Measurements from ENCODE around the gene USP15. TPM values are rescaled to one million over a fixed set of nuclear protein-coding genes. Genes with fewer than 3 reads are reported as not detected.

The USP15 gene
- total and polyA plus RNA-seq, 2 donors (not counting 1 experiment from before 2014, with no cell fraction given): 116 to 182 TPM

- POLR2A ChIA-PET: no interaction called here
- WGBS (ENCODE audit: insufficient coverage): 0% methylated on average over 1 of the region's 6 CpGs
- peaks cover 14% of the 10 kb centered on the region for H3K27me3 Mint-ChIP-seq
- Histone ChIP-seq H3K9me3 (ENCODE audit: control extremely low read depth in 1 of 3, control insufficient read depth in 2 of 3, insufficient read depth in 1 of 3, low read length in 2 of 3) (peaks cover 0 to 4% (median 0%) of the 10 kb centered on the region in 3 donors), H2AFZ (ENCODE audit: insufficient read depth, low read depth, low read length, poor library complexity, severe bottlenecking) (no peak overlapping the region), H3K36me3 (replicated peaks in 1 of 2; ENCODE audit: control extremely low read depth in 1 of 2, control insufficient read depth in 1 of 2, extremely low read depth in 1 of 2, insufficient read depth in 2 of 2, low read length in 1 of 2) (no peaks in the 10 kb centered on the region), H3K4me3 (ENCODE audit: control extremely low read depth in 1 of 5, extremely low read depth in 1 of 5, insufficient read depth in 1 of 5, low read depth in 2 of 5, low read length in 4 of 5) (no peak overlapping the region), H3K79me2 (ENCODE audit: control insufficient read depth, insufficient read depth, low read length) (no peaks in the 10 kb centered on the region), H3K27me3 (replicated peaks in 1 of 4; ENCODE audit: control extremely low read depth in 1 of 4, control insufficient read depth in 3 of 4, insufficient read depth in 4 of 4, low read length in 3 of 4) (peaks cover 0 to 15% (median 6%) of the 10 kb centered on the region in 4 experiments), H4K20me1 (ENCODE audit: control insufficient read depth, insufficient read depth, low read length, poor library complexity, severe bottlenecking) (no peaks in the 10 kb centered on the region), H3K9ac (ENCODE audit: low read length) (no peak overlapping the region), H3K4me1 (ENCODE audit: control insufficient read depth in 2 of 2, insufficient read depth in 2 of 2, low read length in 2 of 2) (peaks cover 17 to 18% of the 10 kb centered on the region in 2 donors), H3K27ac (ENCODE audit: low read length in 2 of 2) (no peak overlapping the region), H3K4me2 (replicated peaks; ENCODE audit: low read depth, low read length, poor library complexity, severe bottlenecking) (no peak overlapping the region)
- ATAC-seq (ENCODE audit: low read depth) (no peak), DNase-seq (peak; percentile 60)
- H3K4me3 Mint-ChIP-seq: no peak overlapping the region
- H3K27ac Mint-ChIP-seq: no peak overlapping the region
- peaks cover 9% of the 10 kb centered on the region for H3K9me3 Mint-ChIP-seq (ENCODE audit: insufficient read depth)
- intact Hi-C loops (cut with micrococcal nuclease): loop anchor here (1.0 to 5.0 kb wide), 3 partner anchors 144 to 375 kb away; no protein-coding TSS in a partner anchor
- CTCF ChIA-PET: interaction anchor here (0.7 to 6.0 kb wide), 22 partner anchors 9 to 375 kb away, joined by 3 to 169 read pairs (median 6); partner anchors contain the start of gene MON2
- peak; percentile 83 for TF ChIP-seq CTCF (IDR thresholded peaks at IDR 0.05)
- no peak for TF ChIP-seq EZH2 (IDR thresholded peaks at IDR 0.05; ENCODE audit: borderline replicate concordance, insufficient read depth, low read depth, low read length, poor library complexity, severe bottlenecking)
- peaks cover 20% of the 10 kb centered on the region for H3K4me1 Mint-ChIP-seq
Observed at GRCh38 chr12:62438098-62438692, 178.0 kb downstream of the USP15 start.

GRCh38 chr12:62446754-62447452 is 186.7 kb downstream of the USP15 start:
- H3K27me3 ChIP-seq (replicated peaks in 1 of 4; ENCODE audit: control extremely low read depth in 1 of 4, control insufficient read depth in 3 of 4, insufficient read depth in 4 of 4, low read length in 3 of 4): no peaks in the 10 kb centered on the region
- ChIA-PET POLR2A (no interaction called here), CTCF (interaction anchor here (1.0 to 2.1 kb wide), 3 partner anchors 9 to 133 kb away, joined by 3 to 10 read pairs (median 4); no protein-coding TSS in a partner anchor)
- H4K20me1 ChIP-seq (ENCODE audit: control insufficient read depth, insufficient read depth, low read length, poor library complexity, severe bottlenecking): no peaks in the 10 kb centered on the region
- H3K4me3 ChIP-seq (ENCODE audit: control extremely low read depth in 1 of 5, extremely low read depth in 1 of 5, insufficient read depth in 1 of 5, low read depth in 2 of 5, low read length in 4 of 5): no peak overlapping the region
- H3K4me1 ChIP-seq (ENCODE audit: control insufficient read depth in 2 of 2, insufficient read depth in 2 of 2, low read length in 2 of 2): no peaks in the 10 kb centered on the region
- H3K9me3 Mint-ChIP-seq (ENCODE audit: insufficient read depth): no peaks in the 10 kb centered on the region
- DNase-seq: no peak
- TF ChIP-seq CTCF (IDR thresholded peaks at IDR 0.05) (no peak), EZH2 (IDR thresholded peaks at IDR 0.05; ENCODE audit: borderline replicate concordance, insufficient read depth, low read depth, low read length, poor library complexity, severe bottlenecking) (no peak)
- no peak overlapping the region for H3K27ac ChIP-seq (ENCODE audit: low read length in 2 of 2)
- H3K36me3 ChIP-seq (replicated peaks in 1 of 2; ENCODE audit: control extremely low read depth in 1 of 2, control insufficient read depth in 1 of 2, extremely low read depth in 1 of 2, insufficient read depth in 2 of 2, low read length in 1 of 2): no peaks in the 10 kb centered on the region
- intact Hi-C loops (cut with micrococcal nuclease): no loop called here
- no peaks in the 10 kb centered on the region for H3K4me1 Mint-ChIP-seq
- H3K27ac Mint-ChIP-seq: no peak overlapping the region
- H3K4me2 ChIP-seq (replicated peaks; ENCODE audit: low read depth, low read length, poor library complexity, severe bottlenecking): no peak overlapping the region
- H3K79me2 ChIP-seq (ENCODE audit: control insufficient read depth, insufficient read depth, low read length): no peaks in the 10 kb centered on the region
- H3K9me3 ChIP-seq (ENCODE audit: control extremely low read depth in 1 of 3, control insufficient read depth in 2 of 3, insufficient read depth in 1 of 3, low read length in 2 of 3): peaks cover 6 to 13% (median 7%) of the 10 kb centered on the region in 3 donors
- no peak overlapping the region for H3K4me3 Mint-ChIP-seq
- no peak for ATAC-seq (ENCODE audit: low read depth)
- WGBS (ENCODE audit: insufficient coverage): no CpG with 5 or more reads among the region's 2 CpGs
- peaks cover 6% of the 10 kb centered on the region for H3K27me3 Mint-ChIP-seq
- no peak overlapping the region for H3K9ac ChIP-seq (ENCODE audit: low read length)
- no peak overlapping the region for H2AFZ ChIP-seq (ENCODE audit: insufficient read depth, low read depth, low read length, poor library complexity, severe bottlenecking)
